CD4-positive, alpha-beta T cell treated with Interleukin-6 at 100 ng/mL for 8 hours (primary cell): Measurements from ENCODE around the gene PLD3.

Experiments used
- DNase-seq: peaks from one replicate; pipeline ENCODE4 v3.0.0-alpha.2; 2020; ENCODE audit warnings: mixed read lengths, low spot score

Gene PLD3, protein sequence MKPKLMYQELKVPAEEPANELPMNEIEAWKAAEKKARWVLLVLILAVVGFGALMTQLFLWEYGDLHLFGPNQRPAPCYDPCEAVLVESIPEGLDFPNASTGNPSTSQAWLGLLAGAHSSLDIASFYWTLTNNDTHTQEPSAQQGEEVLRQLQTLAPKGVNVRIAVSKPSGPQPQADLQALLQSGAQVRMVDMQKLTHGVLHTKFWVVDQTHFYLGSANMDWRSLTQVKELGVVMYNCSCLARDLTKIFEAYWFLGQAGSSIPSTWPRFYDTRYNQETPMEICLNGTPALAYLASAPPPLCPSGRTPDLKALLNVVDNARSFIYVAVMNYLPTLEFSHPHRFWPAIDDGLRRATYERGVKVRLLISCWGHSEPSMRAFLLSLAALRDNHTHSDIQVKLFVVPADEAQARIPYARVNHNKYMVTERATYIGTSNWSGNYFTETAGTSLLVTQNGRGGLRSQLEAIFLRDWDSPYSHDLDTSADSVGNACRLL

DNA sequence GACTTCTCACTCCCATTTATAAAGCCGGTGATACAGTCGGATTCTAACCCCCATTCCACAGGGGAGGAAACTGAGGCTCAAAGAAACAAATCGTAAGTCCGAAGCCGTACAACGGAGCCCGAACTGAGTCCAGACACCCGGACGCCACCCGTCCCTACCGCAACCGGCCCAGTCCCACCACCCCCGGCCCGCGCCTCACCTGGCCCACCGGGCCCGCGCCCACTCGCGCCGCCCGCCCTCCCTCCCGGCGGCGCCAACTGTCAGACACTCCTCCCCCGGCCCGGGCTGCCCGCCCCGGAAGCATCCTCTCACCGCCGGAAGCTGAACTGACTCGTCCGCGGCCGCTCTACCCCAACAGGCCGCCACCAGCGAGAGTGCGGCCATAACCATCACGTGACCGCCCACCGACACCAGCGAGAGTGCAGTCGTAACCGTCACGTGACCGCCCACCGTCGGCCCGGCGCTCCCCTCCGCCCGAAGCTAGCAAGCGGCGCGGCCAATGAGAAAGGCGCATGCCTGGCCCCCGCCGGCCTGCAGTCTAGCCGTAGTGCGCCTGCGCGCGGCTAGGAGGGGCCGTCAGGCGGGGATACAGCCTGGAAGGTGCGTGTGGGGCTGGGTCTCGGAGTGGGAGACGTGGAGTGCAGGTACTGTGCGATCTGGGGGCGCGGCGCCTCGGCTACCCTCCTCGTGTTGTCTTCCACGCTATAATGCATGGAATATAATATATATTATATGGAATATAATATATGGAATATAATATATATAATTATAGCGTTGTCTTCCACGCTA is at the start of gene PLD3, which contains the start of gene C19orf47:
PLD3 (plus strand) TSS at position 571 of the 789 bp plus-strand sequence. CDS start 17,789 bp downstream, outside the sequence.
C19orf47 (minus strand) TSS at position 273 of the 789 bp plus-strand sequence. CDS start 6,540 bp downstream, outside the sequence.
- DNase-seq = peak; percentile 99

DNA sequence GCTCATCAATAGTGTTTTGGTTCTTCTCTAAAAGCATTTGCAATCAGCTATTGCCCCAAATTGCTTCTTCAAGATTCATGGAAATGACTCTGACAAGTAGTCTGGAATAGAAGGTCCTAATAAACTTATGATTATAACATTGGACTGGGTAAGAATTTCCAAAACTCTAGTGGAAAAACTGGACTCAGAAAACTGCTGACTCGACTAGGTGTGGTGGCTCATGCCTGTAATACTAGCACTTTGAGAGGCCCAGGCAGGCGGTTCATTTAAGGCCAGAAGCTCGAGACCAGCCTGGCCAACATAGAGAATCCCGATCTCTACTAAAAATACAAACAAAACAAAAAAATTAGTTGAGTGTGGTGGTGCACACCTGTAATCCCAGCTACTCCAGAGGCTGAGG is 47.8 kb upstream of the PLD3 start:
- DNase-seq = no peak

DNA sequence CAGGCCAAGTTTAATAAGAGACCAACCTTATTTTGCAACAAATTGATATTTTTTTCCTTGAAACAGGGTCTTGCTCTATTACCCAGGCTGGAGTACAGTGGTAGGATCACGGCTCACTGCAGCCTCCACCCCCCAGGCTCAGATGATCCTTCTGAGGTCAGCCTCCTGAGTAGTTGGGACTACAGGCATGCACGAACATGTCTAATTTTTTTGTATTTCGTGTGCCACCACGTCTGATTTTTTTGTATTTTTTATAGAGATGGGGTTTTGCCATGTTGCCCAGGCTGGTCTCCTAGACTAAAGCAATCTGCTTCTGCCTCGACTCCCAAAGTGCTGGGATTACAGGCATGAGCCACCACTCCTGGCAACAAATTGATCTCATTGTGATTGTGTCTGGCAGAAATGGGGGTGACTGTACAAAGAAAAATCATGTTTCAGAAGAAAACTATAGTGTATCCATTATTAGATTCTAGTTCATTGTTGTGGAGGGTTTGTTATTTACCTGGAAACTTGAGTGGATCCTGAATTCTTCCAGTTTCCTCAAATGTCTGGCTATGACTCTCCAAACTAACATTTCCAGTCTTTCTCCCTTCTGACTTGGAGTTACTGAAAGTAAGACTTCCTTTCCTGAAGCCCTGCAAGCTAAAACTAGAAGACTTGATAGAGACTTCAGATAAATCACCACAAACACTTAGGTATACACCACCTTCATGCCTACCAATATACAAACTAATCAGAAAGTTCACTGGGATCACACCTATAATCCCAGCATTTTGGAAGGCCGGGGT is 46.1 kb upstream of the PLD3 start:
- DNase-seq = no peak

DNA sequence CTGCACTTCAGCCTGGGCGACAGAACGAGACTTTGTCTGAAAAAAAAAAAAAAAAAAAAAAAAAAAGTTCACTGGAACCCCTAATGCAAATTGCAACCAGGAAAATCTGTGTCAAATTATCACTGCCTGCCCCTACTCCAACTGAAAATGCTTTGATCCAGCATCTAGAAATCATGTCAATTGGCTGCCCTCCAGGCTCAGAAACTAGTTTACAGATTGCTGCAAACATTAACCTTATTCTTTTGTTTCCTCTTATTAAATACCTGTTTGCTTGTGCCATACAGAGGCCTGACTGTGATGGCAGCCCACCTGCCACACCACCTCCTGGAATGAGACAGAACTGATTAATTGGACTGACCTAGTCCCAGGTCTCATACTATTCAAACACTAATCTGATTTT is 44.7 kb upstream of the PLD3 start:
- no peak for DNase-seq

DNA sequence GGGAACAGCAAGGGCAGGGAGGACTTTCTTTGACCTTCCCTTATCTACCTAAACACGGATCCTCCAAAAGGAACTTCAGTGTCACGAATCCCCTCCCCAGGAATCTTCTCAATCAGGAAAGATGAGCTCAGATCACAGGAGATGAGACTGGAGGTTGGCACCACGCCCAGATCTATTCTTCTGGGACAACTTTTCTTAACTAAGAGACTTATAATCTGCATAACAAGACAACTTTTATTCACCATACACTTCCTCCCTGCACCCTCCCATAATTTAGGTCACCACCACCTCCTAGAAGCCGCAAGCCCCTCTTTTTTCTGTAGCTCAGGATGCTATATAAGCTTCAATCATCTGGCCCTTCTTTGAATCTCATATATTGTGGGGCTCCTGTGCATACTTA is 44.2 kb upstream of the PLD3 start:
- DNase-seq = no peak

DNA sequence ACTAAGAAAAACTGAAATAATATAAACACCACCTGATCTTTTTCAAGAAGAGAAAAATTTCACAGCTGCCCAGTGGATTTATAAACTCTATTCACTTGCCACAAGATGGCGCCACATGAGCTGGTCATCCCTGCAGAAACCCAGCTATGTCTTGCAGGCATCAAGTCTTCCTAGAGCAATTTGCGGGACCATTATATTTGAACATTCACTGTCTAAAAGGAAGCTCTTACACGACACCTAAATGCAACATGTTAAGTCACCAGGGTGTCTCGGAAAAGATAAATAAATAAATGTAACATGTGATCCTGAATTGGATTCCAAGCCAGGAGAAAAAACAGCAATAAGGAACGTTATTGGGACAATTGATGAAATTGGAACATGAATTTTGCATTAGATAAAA is 43.1 kb upstream of the PLD3 start:
- DNase-seq = peak; percentile 74

DNA sequence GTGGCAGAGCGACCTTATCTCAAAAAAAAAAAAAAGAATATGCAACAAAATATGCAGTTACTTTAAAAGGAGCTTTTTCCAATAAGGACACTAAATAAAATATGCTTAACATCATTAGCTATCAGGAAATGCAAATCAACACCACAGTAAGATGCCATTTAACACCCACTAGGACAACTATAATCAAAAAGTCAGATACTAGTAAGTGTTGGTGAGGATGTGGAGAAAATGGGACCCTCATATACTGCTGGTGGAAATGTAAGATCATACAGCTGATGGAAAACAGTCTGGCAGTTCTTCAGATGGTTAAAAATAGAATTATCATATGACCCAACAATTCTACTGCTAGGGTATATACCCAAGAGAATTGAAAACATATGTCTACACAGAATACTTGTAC is 38.8 kb upstream of the PLD3 start:
- DNase-seq = no peak

DNA sequence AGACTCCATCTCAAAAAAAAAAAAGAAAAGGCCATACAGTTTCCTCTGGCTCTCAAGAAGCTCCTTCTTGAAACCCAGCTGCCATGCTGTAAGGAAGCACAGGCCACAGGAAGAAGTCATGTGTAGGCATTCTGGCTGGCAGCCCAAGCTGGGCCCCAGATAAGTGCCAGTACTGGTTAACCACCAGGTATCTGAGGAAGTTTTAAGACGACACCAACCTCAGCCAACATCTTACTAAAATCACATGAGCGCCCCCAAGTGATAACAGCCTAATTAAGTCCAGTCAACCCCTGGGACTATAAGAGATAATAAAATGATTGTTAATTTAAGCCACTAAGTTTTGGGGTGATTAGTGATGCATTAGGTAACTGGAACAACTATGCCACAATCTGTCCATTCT is 36.0 kb upstream of the PLD3 start:
- no peak for DNase-seq

DNA sequence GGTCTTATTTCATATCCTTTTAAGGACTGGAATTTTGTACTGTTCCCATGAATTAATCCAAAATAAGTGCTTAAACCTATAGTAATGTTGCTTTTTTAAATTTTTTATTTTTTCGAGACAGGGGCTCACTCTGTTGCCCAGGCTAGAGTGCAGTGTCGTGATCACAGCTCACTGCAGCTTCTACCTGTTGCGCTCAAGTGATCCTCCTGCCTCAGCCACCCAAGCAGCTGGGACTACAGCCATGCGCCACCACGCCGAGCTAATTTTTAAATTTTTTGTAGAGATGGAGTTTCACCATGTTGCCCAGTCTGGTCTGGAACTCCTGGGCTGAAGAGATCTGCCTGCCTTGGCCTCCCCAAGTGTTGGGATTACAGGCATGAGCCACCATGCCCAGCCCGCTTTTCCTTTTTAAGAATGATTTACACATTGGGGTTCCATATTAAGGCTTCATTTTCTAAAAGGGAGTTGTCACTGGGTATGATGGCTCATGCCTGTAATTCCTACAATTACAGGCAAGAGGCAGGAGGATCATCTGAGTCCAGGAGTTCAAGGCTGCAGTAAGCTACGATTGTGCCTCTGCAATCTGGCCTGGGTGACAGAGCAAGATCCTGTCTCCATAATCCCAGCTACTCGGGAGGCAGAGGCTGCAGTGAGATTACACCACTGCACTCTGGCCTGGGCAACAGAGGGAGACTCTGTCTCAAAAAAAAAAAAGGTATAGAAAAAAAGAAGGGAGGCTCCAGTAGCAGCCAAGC is 35.1 kb upstream of the PLD3 start:
- DNase-seq = no peak

DNA sequence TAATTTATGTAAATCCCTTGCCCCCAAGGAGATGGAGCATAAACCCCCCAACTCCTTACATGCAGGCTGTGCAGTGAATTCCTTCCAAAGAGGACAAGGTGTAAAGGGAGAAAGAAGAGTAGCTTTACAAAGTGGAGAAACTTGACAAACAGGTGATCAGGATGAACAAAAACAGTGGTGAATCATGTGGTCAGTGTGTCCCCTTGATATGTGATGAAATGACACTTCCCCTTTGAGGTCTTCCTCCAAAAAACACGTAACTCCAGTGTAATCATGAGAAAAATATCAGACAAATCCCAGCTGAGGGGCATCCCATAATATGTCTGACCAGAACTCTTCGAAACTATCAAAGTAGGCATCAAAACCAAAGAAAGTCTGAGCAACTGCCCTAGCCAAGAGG is 33.8 kb upstream of the PLD3 start:
- DNase-seq = no peak

DNA sequence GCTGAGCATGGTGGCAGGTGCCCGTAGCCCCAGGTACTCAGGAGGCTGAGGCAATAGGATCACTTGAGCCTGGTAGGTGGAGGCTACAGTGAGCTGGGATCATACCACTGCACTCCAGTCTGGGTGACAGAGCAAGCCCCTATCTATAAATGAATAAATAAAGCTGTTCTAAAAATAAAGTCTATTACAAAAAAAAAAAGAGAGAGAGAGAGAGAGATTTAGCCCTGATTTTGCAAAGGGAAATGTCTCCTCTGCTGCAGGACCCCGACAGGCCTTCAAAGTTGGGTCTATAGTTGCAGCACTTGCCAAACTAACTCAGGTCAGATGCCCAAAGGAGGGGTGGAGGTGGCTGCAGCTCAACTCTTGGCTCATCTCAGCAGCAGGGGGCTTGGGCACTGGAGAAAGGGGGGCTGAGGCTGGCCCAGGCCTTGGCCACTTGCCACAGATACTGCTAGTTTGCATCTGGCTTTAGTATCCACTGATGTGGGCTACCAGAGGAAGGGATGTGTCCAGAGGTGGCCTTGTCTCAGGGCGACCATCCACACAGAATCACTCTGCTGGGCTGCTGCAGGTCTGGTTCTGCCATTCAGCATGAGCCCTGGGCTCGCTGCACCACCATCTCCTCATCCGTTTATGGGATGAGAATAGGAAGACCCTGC is 32.6 kb upstream of the PLD3 start:
- no peak for DNase-seq

DNA sequence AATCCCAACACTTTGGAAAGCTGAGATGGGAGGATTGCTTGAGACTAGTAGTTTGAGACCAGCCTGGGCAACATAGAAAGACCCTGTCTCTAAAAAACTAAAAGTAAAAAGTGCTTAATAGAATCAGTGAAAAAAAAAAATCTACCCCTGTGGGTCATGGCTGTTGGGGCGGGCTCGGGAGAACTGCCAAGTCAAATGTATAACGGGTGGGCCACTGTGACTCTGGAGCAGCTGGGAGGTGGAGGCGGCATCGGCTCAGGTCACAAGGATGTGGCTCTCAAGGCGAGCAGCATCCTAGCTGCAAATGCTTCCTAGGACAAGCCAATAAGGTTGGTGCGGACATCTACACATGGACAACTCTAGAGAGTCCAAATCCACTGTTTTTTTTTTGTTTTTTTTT is 31.2 kb upstream of the PLD3 start:
- no peak for DNase-seq

DNA sequence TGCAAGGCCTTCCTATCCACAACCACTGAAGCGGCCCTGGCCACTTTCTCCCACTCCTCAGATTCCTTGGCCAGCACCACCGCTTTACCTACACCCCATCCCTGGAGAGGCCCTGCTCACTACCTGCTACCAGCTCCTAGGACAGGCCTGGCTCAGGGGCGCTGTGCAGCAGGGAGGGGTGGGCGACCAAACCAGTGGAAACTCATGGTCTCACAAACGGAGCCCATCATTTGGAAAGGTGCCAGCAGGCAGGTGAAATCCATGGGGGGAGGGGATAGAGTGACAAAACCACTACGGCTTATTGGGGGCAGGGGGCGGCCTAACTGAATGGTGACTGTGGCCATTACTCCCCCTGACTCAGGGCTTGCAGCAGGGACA is 27.9 kb upstream of the PLD3 start:
- no peak for DNase-seq

DNA sequence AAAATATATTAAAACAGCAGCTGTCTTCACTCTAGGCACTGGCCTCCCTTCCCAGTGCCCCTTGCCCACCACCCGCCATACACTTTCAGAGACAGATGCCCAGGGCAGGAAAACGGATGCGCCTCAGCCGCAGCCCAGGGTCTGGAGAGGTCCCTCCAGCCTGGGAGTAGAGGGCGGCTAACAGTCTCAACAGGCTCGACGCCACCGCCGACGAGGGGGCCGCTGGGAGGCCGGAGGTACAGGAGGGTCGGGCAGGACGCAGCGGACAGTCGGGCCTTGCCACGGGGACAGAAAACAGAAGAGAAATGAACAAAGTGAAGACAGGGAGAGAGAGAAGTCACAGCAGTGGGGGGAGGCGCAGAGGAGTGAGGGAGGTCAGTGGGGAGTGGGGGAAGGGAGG is 27.4 kb upstream of the PLD3 start:
- DNase-seq = no peak

DNA sequence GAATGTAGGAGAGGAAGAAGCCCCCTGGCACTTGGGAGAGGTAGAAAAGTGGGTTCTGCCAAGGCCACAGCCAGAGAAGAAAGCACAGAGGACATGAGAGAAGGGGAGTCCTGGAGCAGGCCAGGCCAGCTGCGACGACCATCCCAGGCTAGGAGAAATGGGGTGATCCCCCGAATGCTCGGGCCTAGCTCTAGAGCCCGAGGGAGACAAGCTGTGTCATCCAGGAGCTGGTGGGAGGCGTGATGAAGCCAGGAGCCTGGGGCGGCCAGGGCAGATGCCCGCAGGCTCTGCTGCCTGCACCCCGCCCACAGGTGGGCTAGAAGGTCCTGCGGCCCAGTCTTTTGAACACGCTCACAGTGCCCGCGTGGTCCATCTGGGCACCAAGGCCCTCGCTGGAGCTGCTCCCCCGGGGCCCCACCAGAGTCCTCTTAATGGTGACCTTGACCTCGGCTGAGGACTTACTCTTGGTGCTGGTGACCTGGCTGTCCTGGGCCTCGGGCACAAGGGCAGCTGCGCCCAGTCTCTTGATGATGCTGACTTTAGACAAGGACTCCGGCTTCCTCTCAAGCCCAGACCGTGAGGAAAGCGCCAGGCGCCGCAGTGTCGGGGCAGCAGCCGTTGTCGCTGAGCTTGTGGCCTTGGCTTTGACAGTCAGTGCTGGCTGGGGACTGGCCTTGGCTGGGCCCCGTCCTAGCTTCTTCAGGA is 26.8 kb upstream of the PLD3 start:
- DNase-seq = no peak

DNA sequence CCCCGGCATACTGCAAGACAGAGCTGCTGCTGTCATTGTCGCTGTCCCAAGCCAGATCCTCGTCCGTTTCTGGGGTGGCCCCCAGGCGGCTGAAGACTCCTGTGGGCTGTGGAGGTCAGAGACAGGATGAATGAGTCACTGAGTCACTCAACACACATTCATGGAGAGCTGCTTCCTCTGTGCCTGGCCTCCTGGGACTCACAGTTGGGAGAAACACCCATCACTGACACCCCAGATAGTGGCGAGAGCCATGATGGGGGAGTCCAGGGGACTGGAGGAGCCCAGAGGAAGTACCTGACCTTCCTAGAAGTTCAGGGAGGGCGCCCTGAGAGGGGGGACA is 26.3 kb upstream of the PLD3 start:
- DNase-seq = no peak

DNA sequence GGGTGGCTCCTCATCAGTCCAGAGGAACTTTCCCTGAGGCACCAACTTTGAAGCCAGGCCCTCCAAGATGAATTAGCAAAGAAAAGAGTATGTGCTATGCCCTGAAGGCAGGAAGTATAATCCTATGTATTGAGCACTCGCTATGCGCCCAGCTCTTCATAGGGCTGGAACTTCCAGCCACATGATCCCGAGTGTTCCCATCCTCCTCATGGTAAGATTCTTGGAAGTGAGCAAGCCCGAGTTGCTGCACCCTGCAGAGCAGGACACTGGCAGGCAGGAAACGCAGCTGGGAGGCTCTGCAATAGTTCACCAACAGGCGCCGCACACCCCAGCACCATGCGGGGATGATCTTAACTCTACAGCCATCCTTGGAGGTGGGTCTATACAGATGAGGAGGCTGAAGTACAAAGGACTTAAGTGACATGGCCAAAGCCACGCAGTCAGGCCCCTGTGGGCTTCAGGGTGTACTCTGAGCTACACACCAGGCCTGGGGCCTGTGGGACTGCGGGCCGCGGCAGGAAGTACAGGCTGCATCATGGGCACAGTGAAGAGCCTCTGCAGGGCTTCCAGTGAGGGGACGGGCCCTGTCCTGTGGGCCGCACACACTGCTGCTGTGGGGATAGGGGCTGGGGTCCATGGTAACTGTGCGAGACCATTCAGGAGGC is 25.4 kb upstream of the PLD3 start:
- no peak for DNase-seq

DNA sequence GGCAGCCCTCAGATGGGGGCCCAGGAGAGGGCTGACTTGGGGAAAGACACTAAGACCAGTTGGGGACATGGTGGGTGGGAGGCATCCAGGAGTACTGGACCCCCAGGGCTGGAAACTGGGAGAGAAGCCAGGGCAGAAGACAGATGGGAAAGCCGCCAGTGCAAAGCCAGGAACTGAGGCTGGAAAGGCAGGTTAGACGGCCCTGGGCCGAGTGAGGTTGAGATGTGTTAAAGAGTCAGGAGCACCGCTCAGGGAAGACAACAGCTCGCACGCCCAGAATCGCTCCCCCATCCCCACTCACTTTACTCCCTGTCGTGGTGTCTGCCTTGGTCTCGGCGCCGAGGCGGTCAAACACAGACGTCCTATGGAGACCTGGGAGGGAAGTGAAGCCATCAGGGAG is 24.8 kb upstream of the PLD3 start:
- no peak for DNase-seq

DNA sequence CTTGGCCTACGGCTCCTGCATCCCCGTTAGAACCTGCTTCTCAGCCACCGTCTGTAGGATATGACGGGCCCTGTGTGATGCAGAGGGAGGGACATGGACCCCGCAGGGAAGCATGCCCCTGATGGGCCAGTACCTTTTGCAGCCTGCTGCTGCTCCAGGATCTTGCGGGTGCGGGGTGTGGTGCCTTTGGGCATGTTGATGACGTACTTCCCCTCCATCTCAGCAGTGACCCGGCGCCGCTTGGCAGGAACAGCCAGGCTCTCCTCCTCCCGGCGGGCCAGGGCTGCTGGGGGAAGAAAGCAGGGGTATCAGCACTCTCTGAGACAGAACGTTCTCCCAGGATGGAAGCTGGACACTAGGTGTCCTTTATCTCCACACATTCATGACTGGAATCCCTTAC is 22.3 kb upstream of the PLD3 start:
- DNase-seq = no peak

DNA sequence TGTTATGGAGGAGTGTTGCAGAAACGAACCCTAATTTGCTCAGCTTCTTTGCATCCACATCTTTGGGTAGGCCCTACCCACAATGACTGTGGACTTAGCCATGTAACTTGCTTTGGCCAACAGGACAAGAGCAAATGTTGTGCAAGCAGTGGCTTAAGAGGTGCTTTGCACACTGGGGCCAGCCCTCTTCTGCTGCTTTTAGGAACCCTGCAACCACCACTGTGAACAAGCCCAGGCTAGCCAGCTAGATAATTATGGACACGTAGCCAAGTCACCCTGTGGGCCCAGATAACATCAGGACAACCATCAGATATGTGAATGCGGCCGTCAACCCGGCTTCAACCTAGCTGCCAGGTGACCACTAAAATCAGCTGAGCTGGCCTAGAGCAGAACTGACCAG is 17.4 kb upstream of the PLD3 start:
- no peak for DNase-seq
